Lower leg skin (tissue), 4 donors: ENCODE data around the gene BCAR1. TPM values are rescaled to one million over a fixed set of nuclear protein-coding genes. Genes with fewer than 3 reads are reported as not detected.
"Not testable (repeated sequence)": the region's sequence is repeated elsewhere in the genome, so short reads cannot be mapped to it uniquely, and the experiment has no call there.

Experiments
- DNase-seq, 2 donors: peaks; one replicate each; pipeline ENCODE4 v3.0.0-alpha.2; 2019; ENCODE audit warnings: low spot score in 2 of 2
- H3K4me3 ChIP-seq: fragments of 200-600 bp; sonication (generic); 2 replicates; pipeline ENCODE4 v1.5.1; 2017; ENCODE audit warnings: mild to moderate bottlenecking, low read depth; ENCODE audit not compliant: poor library complexity, severe bottlenecking
- CTCF ChIP-seq, 3 donors: fragments of 450-650 bp; IDR thresholded peaks; one replicate each; pipeline ENCODE4 v1.5.1; 2016; ENCODE audit warnings: antibody characterized with exemption in 3 of 3, mild to moderate bottlenecking in 3 of 3, moderate library complexity in 2 of 3
- POLR2A ChIP-seq, 2 donors: fragments of 450-650 bp; IDR thresholded peaks; one replicate each; pipeline ENCODE4 v1.6.1; 2016 to 2017; ENCODE audit warnings: antibody characterized with exemption in 2 of 2, mild to moderate bottlenecking in 1 of 2, moderate library complexity in 1 of 2
- WGBS, 2 donors: methylation state at CpG; one replicate each; pipeline ENCODE4 v1.1.5; 2018; 5-methylcytosine and 5-hydroxymethylcytosine counted together
- intact Hi-C: fragments of 100-400 bp; cut with DNase I; formaldehyde crosslinking; loops from one replicate; pipeline ENCODE4 v1.15.0; 2023; ENCODE audit warnings: low total_unique reads
- total RNA-seq, 4 donors: library from RNA; depleted of rRNA; stranded (reverse); fragments of >200 nt; gene quantifications; one replicate each; pipeline ENCODE4 v1.1.0, GENCODE V29; 2016

Gene BCAR1
- total RNA-seq, 4 donors from 2014 or later = 16.4 to 38.1 (median 28.8) TPM

DNA sequence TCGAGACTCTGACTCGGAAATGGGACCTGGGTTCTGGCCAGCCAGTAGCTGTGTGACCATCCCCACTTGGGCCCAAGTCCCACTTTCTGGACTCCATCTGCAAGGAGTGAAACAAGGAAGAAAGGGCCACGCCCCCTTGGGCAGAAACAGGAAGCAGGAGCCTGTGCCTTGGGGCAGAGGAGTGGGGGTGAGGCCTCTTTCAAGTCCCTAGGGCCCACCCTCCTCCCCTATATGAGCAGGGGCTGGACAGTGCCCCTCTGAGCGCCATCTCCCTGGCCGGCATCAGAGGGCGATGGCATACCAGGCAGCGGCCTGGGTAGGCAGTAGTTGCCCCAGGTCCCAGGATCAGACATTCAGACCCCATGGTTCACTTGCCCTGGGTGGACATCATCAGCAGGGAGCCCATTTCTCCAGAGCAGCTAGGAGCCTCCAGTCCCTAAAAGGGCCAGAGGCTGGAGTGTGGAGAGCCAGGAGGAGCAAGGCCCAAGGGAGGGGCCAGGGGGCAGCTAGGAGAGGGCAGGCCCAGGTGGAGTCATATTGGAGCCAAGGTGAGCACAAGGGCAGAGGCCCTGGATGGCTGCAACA, 7.1 kb downstream of the BCAR1 start:
- DNase-seq = no peak
- 68 to 70% methylated on average over 5 to 7 of the region's 7 CpGs for WGBS, 2 donors

GRCh38 chr16:75243667-75244224, 7.7 kb downstream of the BCAR1 start:
- intact Hi-C loops = no loop called here
- H3K4me3 ChIP-seq = no peak overlapping the region
- WGBS, 2 donors = 61 to 66% methylated on average over 14 to 16 of the region's 20 CpGs
- TF ChIP-seq POLR2A (IDR thresholded peaks at IDR 0.05) (no peak), CTCF (IDR thresholded peaks at IDR 0.05) (no peak)
- no peak for DNase-seq

More for the DNA sequence above, 7.1 kb downstream of the BCAR1 start:
- no peak overlapping the region for H3K4me3 ChIP-seq
- intact Hi-C loops = no loop called here
- TF ChIP-seq POLR2A (IDR thresholded peaks at IDR 0.05) (no peak), CTCF (IDR thresholded peaks at IDR 0.05) (no peak)

GRCh38 chr16:75242436-75243078, 8.9 kb downstream of the BCAR1 start:
- WGBS, 2 donors = 87 to 92% methylated on average over 25 to 27 of the region's 27 CpGs
- intact Hi-C loops, DNase-seq, H3K4me3 ChIP-seq: not testable (repeated sequence)

DNA sequence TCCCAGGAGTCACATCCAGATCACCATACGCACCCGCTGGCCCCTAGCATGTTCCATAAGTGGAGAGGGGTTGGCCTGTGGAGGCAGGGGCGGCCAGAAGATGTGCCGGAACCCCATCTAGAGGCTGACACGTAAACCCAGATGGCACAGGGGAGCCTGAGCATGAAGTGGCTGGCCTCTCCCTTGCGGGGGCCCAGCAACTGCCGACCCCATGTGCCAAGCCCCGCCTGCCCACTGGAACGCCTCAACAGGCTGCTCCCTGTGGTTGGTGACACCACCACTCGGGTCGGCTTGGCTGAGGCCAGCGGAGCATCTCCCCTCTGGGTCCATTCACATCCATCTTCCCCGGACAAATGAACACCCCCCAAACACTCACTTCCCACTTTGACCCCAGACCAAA, 9.5 kb downstream of the BCAR1 start:
- no peak overlapping the region for H3K4me3 ChIP-seq
- TF ChIP-seq CTCF (IDR thresholded peaks at IDR 0.05) (no peak), POLR2A (IDR thresholded peaks at IDR 0.05) (no peak)
- intact Hi-C loops = no loop called here
- no peak for DNase-seq
- 84 to 98% methylated on average over 7 to 13 of the region's 13 CpGs for WGBS, 2 donors

GRCh38 chr16:75241412-75241811, 10.0 kb downstream of the BCAR1 start:
- no peak overlapping the region for H3K4me3 ChIP-seq
- no peak for DNase-seq
- 74 to 86% methylated on average over 4 to 6 of the region's 8 CpGs for WGBS, 2 donors
- intact Hi-C loops = no loop called here
- TF ChIP-seq CTCF (IDR thresholded peaks at IDR 0.05) = no peak
- no peak for TF ChIP-seq POLR2A (IDR thresholded peaks at IDR 0.05)

DNA sequence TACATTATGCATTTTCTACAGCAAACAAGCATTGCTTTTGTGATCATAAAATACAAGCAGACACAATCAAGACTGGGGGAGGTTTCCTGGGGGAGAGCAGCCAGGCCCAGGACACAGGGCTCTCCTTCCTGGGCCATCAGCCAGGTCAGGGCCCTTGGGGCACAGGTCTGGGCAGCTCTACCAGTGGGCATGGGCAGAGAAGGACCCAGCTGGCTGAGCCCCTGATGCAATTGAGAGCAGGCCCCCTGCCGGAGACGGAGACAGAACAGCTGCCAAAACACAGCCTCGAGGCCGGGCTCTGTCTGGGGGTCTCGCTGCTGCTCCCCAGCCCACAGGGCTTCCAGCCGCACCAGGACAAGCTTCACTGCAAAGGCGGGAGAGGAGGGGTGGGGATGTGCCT, 10.8 kb downstream of the BCAR1 start:
- 84 to 86% methylated on average over 6 to 7 of the region's 7 CpGs for WGBS, 2 donors

More for the DNA sequence above, 10.8 kb downstream of the BCAR1 start:
- DNase-seq, H3K4me3 ChIP-seq, intact Hi-C loops: not testable (repeated sequence)
